PC-3 (cell line): Measurements from ENCODE around the gene CGB2.

Experiments
- EZH2 ChIP-seq: fragments of 300-600 bp; sonication (generic); IDR thresholded peaks from one replicate; pipeline ENCODE4 v1.6.1; 2017; ENCODE audit warnings: antibody characterized with exemption, mild to moderate bottlenecking, low read length; ENCODE audit not compliant: unreplicated experiment
- EZH2phosphoT487 ChIP-seq: fragments of 300-600 bp; sonication (generic); IDR thresholded peaks from 2 replicates; pipeline ENCODE4 v1.6.1; 2018; ENCODE audit warnings: mild to moderate bottlenecking, antibody characterized with exemption, low read length, borderline replicate concordance
- TF ChIP-seq, protein P1 (sequence below): fragments of 300-600 bp; sonication (generic); conservative IDR thresholded peaks from 2 replicates; pipeline ENCODE4 v1.5.1; 2017; ENCODE audit warnings: antibody characterized with exemption, low read depth, mild to moderate bottlenecking, low read length

DNA sequence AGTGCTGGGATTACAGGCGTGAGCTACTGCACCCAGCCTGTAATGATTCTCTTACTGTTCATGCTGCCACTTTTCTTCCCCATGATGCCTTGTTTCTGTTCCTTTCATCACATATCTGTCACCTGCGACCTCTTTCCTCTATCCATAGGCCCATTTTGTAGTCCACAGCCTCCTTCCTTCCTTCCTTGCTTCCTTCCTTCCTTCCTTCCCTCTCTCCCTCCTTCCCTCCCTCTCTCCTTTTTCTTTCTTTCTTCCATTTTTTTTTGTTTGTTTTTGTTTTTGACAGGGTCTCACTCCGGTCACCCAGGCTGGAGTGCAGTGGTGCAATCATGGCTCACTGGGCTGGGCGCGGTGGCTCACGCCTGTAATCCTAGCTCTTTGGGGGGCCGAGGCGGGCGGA lies 42.8 kb upstream of the CGB2 start:
- TF ChIP-seq, protein P1, sequence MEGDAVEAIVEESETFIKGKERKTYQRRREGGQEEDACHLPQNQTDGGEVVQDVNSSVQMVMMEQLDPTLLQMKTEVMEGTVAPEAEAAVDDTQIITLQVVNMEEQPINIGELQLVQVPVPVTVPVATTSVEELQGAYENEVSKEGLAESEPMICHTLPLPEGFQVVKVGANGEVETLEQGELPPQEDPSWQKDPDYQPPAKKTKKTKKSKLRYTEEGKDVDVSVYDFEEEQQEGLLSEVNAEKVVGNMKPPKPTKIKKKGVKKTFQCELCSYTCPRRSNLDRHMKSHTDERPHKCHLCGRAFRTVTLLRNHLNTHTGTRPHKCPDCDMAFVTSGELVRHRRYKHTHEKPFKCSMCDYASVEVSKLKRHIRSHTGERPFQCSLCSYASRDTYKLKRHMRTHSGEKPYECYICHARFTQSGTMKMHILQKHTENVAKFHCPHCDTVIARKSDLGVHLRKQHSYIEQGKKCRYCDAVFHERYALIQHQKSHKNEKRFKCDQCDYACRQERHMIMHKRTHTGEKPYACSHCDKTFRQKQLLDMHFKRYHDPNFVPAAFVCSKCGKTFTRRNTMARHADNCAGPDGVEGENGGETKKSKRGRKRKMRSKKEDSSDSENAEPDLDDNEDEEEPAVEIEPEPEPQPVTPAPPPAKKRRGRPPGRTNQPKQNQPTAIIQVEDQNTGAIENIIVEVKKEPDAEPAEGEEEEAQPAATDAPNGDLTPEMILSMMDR, result no peak
- TF ChIP-seq EZH2 (no peak), EZH2phosphoT487 (no peak)
